ENCODE results near the gene GFI1B. TPM values are rescaled to one million over a fixed set of nuclear protein-coding genes. Genes with fewer than 3 reads are reported as not detected.

The GFI1B gene
- total RNA-seq (2014; rRNA removed; shearing (Covaris generic)): 0.13 and 0.53 TPM in 2 replicates

DNA sequence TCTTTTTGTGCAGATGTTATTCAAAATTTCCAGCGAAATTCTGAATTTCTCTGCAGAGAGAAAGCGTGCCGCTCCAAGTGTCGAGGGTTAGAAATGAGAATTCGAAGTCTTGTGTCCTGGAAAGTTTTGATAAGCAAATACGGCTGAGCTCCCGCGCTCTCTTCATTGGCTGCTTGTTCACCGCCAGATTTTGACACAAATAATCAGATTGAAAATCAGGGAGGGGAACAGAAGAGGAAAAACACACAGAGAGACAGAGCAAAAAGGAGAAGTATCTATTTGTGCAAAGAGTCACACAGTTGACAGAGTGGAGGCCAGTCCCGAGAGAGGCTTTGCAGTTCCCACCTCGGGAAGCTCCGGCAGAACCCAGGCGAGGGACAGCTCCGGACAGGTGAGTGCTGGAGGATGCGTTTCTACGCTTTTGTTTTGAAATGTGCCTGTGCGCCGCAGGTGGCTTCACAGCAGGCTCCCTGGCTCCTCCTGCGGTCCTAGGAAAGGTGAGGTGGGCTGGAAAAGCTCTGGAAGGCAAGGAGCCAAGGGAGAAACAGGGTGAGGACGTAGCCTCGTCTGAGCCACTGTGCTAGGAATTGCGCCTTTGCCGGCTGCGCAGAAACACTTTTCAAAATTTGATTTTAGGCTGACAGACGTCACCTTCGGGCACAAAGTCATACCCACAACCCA lies at the start of gene GFI1B:
Gene GFI1B, plus strand, starts transcription at position 244 of the 681 bp plus-strand sequence. CDS start 7,985 bp downstream, outside the sequence.
- peaks cover 52% of the 10 kb centered on the region for H3K27me3 ChIP-seq
- no peaks in the 10 kb centered on the region for H3K4me1 ChIP-seq
- H3K9me3 ChIP-seq (replicated peaks): no peaks in the 10 kb centered on the region
- no peak within 1 kb of the TSS for H3K4me3 ChIP-seq
- no peaks in the 10 kb centered on the region for H3K36me3 ChIP-seq
- DNase-seq: no peak
- H3K27ac ChIP-seq: no peak within 1 kb of the TSS

GRCh38 chr9:132931178-132931735 lies 47.2 kb upstream of the GFI1B start:
- H3K27me3 ChIP-seq: no peaks in the 10 kb centered on the region
- H3K36me3 ChIP-seq: peaks cover 18% of the 10 kb centered on the region
- no peaks in the 10 kb centered on the region for H3K9me3 ChIP-seq (replicated peaks)
- H3K4me3 ChIP-seq: no peak overlapping the region
- peak overlapping the region; percentile 15; the same call in 1 of the 2 replicates for H3K27ac ChIP-seq
- no peak for DNase-seq
- peaks cover 27% of the 10 kb centered on the region for H3K4me1 ChIP-seq

GRCh38 chr9:132935026-132935425 lies 43.5 kb upstream of the GFI1B start:
- peak overlapping the region; percentile 75 for H3K27ac ChIP-seq
- no peaks in the 10 kb centered on the region for H3K9me3 ChIP-seq (replicated peaks)
- H3K27me3 ChIP-seq: no peaks in the 10 kb centered on the region
- H3K4me1 ChIP-seq: peaks cover 27% of the 10 kb centered on the region
- peak; percentile 69 to 72 for DNase-seq
- H3K36me3 ChIP-seq: 0 out of 2 replicates have a peak, but pooled peaks cover 7% of the 10 kb centered on the region
- H3K4me3 ChIP-seq: no peak overlapping the region

- Histone ChIP-seq H3K27me3 (no peaks in the 10 kb centered on the region), H3K4me3 (no peak overlapping the region), H3K27ac (no peak overlapping the region), H3K9me3 (replicated peaks) (no peaks in the 10 kb centered on the region), H3K4me1 (peaks cover 17% of the 10 kb centered on the region), H3K36me3 (0 out of 2 replicates have a peak, but pooled peaks cover 2% of the 10 kb centered on the region)
- no peak for DNase-seq
Observed at GRCh38 chr9:132937463-132937901, 41.0 kb upstream of the GFI1B start.

- Histone ChIP-seq H3K27me3 (no peaks in the 10 kb centered on the region), H3K36me3 (0 out of 2 replicates have a peak, but pooled peaks cover 2% of the 10 kb centered on the region), H3K27ac (no peak overlapping the region)
Observed at GRCh38 chr9:132939169-132939568, 39.3 kb upstream of the GFI1B start.

DNA sequence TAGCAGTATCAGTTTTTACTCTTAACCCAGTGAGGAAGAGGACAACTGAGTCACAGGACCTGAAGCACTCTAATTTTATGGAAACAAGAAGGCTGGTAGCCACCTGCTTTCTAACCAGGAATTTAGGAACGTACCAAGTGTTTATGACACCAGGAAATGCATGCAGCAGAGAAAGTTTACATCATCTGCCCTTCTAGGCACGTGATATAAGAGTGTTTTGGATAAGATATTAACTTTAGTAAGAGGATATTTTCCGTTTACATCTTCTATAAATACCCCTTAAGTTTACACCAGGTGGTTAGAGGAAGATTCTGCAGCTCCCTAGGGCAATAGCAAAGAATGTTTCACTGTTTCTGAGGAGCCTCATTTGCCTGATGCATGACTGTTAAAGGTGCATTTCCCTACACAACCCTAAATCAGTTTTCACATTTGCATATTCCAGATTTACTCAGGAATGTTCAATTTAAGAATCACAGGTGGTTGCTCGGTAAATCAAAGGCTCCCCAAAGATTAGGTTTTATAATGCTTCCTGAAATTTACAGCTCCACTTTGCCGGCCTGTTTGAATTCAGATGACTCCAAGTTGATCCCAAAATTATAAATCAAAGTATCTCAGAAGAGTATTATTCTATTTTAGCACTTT lies 35.8 kb upstream of the GFI1B start:
- no peak overlapping the region for H3K27ac ChIP-seq
- DNase-seq: no peak
- H3K27me3 ChIP-seq: no peaks in the 10 kb centered on the region
- no peak overlapping the region for H3K4me3 ChIP-seq
- no peaks in the 10 kb centered on the region for H3K9me3 ChIP-seq (replicated peaks)
- 0 out of 2 replicates have a peak, but pooled peaks cover 2% of the 10 kb centered on the region for H3K36me3 ChIP-seq
- peaks cover 22% of the 10 kb centered on the region for H3K4me1 ChIP-seq

More at GRCh38 chr9:132939169-132939568, 39.3 kb upstream of the GFI1B start:
- DNase-seq: no peak
- peaks cover 17% of the 10 kb centered on the region for H3K4me1 ChIP-seq
- H3K9me3 ChIP-seq (replicated peaks): no peaks in the 10 kb centered on the region
- no peak overlapping the region for H3K4me3 ChIP-seq

- Histone ChIP-seq H3K4me1 (peaks cover 27% of the 10 kb centered on the region), H3K27me3 (no peaks in the 10 kb centered on the region), H3K9me3 (replicated peaks) (no peaks in the 10 kb centered on the region), H3K4me3 (peak overlapping the region; percentile 95), H3K27ac (peak overlapping the region; percentile 100), H3K36me3 (no peaks in the 10 kb centered on the region)
- DNase-seq: peak in 1 of 2 experiments; percentile 14
Observed at GRCh38 chr9:132943651-132944293, 34.7 kb upstream of the GFI1B start.

- Histone ChIP-seq H3K4me3 (peak within 1 kb of the TSS; percentile 95), H3K36me3 (no peaks in the 10 kb centered on the region), H3K27me3 (no peaks in the 10 kb centered on the region), H3K27ac (peak within 1 kb of the TSS; percentile 100), H3K9me3 (replicated peaks) (no peaks in the 10 kb centered on the region), H3K4me1 (peaks cover 27% of the 10 kb centered on the region)
- peak; percentile 97 to 99 for DNase-seq
Observed at GRCh38 chr9:132944294-132945185, 34.0 kb upstream of the GFI1B start, which contains the start of gene TSC1. TSC1 (minus strand) TSS chr9:132944616; CDS start chr9:132928872, 15,744 bp downstream.

GRCh38 chr9:132945186-132946130 lies 33.0 kb upstream of the GFI1B start:
- Histone ChIP-seq H3K4me1 (peaks cover 27% of the 10 kb centered on the region), H3K36me3 (no peaks in the 10 kb centered on the region), H3K27ac (peak overlapping the region; percentile 100), H3K4me3 (peak overlapping the region; percentile 95), H3K9me3 (replicated peaks) (no peaks in the 10 kb centered on the region), H3K27me3 (no peaks in the 10 kb centered on the region)
- peak in 1 of 2 experiments; percentile 24 for DNase-seq

- Histone ChIP-seq H3K27ac (peak overlapping the region; percentile 100), H3K4me3 (no peak overlapping the region), H3K4me1 (peaks cover 27% of the 10 kb centered on the region), H3K36me3 (no peaks in the 10 kb centered on the region), H3K27me3 (no peaks in the 10 kb centered on the region), H3K9me3 (replicated peaks) (no peaks in the 10 kb centered on the region)
- DNase-seq: peak; percentile 67 to 74
Observed at GRCh38 chr9:132946211-132946610, 32.3 kb upstream of the GFI1B start.

DNA sequence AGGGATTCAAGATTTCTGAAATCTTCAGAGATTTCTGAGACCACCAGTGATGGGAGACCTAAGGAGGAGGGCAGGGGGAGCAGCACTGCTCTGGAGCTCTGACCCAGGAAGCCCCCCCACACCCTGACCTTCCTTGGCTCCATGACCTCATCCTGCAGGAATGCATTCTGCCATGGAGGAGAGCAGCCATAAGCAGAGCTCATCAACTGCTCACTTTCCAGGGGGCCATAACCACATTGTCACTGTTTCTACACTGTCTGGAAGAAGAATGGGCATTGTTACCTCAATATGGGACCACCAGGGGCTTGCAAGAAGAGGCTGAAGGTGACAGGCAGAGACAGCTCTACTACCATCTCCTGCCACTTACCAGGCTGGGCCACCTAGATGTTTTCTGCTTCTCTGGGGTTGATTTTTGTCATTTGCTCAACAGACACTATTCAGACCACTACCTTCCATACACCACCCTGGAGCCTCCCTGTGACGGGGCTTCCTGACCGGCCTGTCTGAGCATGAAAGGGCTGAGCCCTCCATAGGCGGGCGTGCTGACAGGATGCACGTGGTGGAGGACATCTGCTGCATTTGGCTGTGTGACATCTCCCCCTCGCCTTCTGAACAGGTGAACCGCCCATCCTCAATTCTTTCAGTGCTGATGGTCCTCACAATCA lies 31.7 kb upstream of the GFI1B start:
- peak overlapping the region; percentile 100 for H3K27ac ChIP-seq
- no peaks in the 10 kb centered on the region for H3K9me3 ChIP-seq (replicated peaks)
- H3K4me1 ChIP-seq: peaks cover 27% of the 10 kb centered on the region
- DNase-seq: peak; percentile 84 to 86
- no peak overlapping the region for H3K4me3 ChIP-seq
- H3K27me3 ChIP-seq: no peaks in the 10 kb centered on the region
- no peaks in the 10 kb centered on the region for H3K36me3 ChIP-seq

DNA sequence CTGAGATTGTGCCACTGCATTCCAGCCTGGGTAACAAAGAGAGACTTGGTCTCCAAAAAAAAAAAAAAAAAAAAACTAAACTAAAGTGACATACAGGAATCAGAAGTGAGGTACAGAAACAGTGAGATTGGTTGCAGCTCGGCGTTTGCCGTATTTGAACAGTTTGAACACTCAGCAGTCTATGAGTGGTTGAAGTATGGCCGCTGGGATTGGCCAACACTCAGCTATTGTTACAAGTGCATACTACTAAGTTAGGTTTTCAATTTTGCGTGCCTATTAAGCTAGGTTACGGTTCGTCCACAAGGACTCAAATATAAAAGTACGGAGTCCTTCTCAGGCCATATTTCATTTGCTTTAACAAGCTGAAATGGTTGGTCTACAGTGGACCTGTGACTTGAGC lies 30.7 kb upstream of the GFI1B start:
- Histone ChIP-seq H3K27ac (peak overlapping the region; percentile 100), H3K4me1 (peaks cover 27% of the 10 kb centered on the region), H3K4me3 (no peak overlapping the region), H3K27me3 (no peaks in the 10 kb centered on the region), H3K36me3 (no peaks in the 10 kb centered on the region), H3K9me3 (replicated peaks) (no peaks in the 10 kb centered on the region)
- peak in 1 of 2 experiments; percentile 40 for DNase-seq
